VCaP (cell line): ENCODE data around the gene SFXN5.
A peak's percentile ranks its signal among the peaks of the same experiment; 100 is the strongest.
"Not testable (repeated sequence)": the region's sequence is repeated elsewhere in the genome, so short reads cannot be mapped to it uniquely, and the experiment has no call there.

Experiments used
- H3K27ac ChIP-seq: fragments of 450-650 bp; 2 replicates; pipeline ENCODE4 v1.5.1; 2017
- CTCF ChIP-seq: fragments of 450-650 bp; conservative IDR thresholded peaks from 2 replicates; pipeline ENCODE4 v1.5.1; 2017; ENCODE audit warnings: mild to moderate bottlenecking, moderate library complexity

The SFXN5 gene

GRCh38 chr2:73072416-73072815 is 904 bp upstream of the SFXN5 start:
- peak overlapping the region; percentile 82; the same call in 1 of the 2 replicates for H3K27ac ChIP-seq
- no peak for TF ChIP-seq CTCF

GRCh38 chr2:73072129-73072395 is 550 bp upstream of the SFXN5 start:
- TF ChIP-seq CTCF, result no peak
- H3K27ac ChIP-seq, result peak overlapping the region; percentile 82

GRCh38 chr2:73070643-73071359 is 711 bp downstream of the SFXN5 start:
- TF ChIP-seq CTCF, result no peak
- peak overlapping the region; percentile 82 for H3K27ac ChIP-seq

- TF ChIP-seq CTCF, result no peak
- peak overlapping the region; percentile 82 for H3K27ac ChIP-seq
Observed at GRCh38 chr2:73069855-73070642, 1.5 kb downstream of the SFXN5 start.

- H3K27ac ChIP-seq, result peak overlapping the region; percentile 82
- no peak for TF ChIP-seq CTCF
Observed at GRCh38 chr2:73069041-73069854, 2.3 kb downstream of the SFXN5 start.

GRCh38 chr2:73068147-73068546 is 3.4 kb downstream of the SFXN5 start:
- no peak for TF ChIP-seq CTCF
- no peak overlapping the region for H3K27ac ChIP-seq

GRCh38 chr2:73067043-73067442 is 4.5 kb downstream of the SFXN5 start:
- H3K27ac ChIP-seq, result no peak overlapping the region
- no peak for TF ChIP-seq CTCF

GRCh38 chr2:73065070-73065469 is 6.4 kb downstream of the SFXN5 start:
- not testable (repeated sequence) for H3K27ac ChIP-seq
